SK-N-DZ (cell line): ENCODE data around the gene PDE7B.

ENCODE experiments used
- DNase-seq: peaks from one replicate; pipeline ENCODE4 v3.0.0-alpha.2; 2015; ENCODE audit warnings: low spot score

PDE7B gene

DNA sequence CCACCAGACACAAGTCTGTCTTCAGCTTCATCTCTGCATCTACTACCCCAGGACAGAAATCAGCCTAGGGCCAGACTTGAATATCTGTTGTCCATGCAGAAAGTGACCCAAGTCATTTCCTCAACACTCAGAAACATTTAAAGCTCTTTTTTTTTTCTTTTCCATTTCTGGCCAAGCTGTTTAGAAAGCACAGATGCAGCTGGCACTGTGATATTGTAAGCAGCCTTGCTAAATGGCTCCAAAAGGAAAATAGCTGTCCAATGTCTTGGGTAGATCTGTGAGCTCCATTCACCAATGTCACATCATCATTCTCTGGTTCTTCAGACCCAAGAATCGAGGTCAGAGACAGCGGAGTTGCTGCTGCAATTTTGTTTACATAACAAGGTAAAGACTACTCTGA lies 174.2 kb downstream of the PDE7B start:
- no peak for DNase-seq

DNA sequence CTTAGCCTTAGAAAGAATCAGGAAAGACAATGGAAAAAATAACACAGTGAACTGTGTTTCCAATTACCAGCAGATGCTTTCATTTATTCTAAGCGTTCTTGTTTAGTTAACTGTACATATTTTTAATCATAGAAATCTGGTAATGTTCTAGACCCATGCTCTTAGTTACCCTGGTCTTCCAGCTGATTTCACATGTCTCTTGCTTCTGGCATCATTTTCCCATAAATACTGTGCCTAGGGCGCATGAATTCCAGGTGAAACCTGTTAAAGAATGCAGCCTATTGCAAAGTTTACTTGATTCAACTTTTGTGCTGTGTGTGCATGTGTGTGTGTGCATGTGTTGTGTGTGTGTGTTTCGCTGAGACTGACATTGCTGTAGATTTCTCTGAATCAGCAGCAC lies 178.6 kb downstream of the PDE7B start:
- no peak for DNase-seq

DNA sequence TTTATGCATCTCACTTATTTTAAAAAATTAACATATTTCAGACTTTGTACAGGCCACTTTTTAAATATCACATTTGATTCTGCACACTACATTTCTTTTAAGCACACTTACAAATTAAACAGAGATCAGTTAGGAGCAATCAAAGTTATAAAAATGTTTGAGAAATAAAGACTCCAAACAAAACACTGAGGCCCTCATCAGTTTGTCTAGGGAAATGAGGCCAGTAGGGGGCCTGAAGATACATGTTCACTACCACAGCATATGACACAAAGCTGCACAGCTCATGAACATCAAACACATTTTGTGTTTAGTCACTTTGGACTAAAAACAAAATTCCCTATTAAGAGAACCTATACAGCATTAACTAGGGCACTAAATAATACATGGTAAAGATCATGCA lies 180.5 kb downstream of the PDE7B start:
- DNase-seq: no peak

DNA sequence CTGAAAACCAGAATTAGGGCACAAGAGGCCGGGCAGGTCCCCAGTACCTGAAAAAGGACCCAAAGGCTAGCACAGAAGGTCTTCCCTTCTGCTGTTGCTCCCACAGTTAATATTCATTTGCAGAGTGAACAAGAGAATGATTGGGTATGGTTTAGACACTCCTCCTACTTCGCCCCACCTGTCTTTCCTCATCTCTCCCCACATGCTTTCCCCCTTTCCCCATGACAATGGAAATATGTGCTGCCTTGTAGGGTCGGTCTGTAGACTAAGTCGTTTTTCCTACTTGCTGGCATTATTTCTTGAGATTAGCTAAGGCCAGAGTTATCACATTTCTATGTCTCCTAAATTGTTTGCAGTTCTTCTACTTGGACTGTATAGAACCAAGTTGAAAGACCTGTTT lies 181.9 kb downstream of the PDE7B start:
- DNase-seq: no peak

DNA sequence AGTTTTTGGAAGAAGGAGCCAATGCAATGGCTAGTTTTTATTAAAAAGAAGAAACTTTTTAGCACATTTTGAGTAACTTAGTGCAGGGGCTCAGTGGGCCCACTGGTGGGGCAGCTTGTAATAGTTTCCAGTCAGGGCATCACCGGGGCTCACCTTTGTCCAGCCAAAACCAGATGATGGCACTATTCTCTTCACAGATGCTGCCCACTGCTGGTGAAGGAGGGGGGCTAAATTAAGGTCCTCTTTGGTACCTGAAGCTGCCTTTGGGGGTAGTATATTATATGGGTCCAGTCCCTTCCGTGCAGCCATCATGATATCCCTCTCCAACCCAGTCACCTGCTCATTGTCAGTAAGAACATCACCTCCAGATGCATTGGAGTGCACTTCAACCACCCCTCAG lies 182.9 kb downstream of the PDE7B start:
- no peak for DNase-seq

DNA sequence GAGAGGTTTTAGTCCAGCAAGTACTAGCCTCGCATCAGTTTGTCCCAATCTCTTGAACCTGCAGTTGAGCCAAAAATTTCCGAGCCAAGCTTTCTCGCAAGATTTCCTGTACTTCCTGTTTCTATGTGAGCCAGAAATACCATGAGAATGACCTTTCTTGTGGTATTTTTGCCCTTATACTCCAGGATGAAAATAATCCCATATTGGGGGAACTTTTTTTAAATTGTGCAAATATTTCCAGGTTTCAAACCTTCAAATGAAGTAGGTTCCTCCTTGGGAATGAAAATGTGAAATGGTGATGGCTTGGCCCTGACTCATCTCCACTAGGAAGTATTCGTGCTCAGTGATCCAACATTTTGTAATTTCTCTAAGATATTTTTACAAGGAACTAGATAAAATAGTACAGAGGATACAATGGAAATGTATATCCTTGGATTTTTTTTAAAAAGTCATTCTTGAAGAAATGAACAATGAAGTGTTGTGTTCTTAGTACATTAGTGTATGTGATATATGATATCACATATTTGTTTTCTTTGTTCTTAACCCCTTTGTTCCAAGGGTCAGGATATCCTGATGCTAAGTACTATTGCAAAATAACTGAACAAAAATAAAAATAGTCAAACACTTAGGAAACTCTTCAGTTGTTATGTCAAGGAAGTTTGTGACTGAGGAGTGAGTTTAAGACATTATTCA lies 184.0 kb downstream of the PDE7B start:
- DNase-seq: no peak

DNA sequence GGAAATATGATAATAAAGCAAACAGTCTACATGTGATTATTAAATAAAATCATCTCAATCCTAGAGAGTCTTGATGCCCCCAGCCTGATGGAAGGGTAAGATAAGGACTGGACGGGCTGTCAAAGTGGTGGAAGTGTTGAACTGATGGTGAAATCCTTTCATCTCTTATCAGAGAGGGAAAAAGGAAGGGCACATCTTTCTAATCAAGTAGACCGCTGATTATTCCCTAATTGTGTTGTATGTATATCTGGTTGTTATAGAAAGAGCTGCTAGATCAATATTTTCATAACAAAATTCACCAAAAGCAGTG lies 184.5 kb downstream of the PDE7B start:
- DNase-seq: no peak

DNA sequence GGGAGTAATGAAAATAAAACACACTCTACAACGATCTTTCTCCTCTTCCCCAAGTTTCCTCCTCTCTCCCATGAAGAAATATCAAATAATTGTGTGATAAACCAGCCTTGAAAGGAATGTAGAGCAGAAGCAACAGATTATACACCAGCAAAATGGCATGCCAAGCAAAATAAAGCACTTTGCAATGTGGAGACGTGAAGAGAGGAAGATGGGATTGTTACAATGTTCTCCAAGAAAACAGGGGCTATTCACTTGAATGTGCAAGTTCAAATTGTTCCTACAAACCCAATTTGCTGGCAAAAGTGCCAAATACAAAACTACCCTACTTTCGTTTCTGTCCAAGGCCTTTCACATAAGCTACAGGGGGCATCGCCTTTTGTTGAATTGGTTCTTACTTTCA lies 185.1 kb downstream of the PDE7B start:
- DNase-seq: no peak

DNA sequence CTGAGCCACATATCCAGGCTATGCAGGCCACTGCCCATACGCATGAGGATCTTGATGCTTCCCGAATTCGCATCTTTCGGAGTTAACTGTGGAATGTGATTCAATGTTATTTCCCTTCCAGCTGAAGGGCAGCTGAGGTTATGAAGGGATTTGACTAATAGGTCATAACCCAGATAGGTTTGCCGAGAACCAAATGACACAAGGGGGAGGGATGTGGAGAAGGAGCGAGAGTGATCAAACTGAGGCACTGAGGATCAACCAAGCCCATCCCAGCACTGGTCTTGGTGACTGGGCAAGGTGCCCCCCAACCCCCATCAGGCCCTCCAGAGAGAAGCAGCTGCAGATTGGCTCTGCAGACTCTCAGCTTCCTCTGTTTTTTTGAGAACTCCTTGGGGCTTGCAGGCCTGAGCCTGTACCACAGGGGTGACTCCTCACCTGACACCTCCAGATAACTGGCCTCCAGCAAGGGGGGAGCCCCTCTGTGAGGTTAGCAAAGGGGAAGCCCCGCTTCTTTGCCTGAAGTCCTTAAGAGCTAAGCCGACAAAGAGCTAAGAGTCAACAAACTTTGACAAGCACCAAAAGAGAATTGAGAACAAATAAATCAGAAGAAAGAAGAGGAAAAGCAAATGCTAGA lies 185.9 kb downstream of the PDE7B start:
- no peak for DNase-seq

DNA sequence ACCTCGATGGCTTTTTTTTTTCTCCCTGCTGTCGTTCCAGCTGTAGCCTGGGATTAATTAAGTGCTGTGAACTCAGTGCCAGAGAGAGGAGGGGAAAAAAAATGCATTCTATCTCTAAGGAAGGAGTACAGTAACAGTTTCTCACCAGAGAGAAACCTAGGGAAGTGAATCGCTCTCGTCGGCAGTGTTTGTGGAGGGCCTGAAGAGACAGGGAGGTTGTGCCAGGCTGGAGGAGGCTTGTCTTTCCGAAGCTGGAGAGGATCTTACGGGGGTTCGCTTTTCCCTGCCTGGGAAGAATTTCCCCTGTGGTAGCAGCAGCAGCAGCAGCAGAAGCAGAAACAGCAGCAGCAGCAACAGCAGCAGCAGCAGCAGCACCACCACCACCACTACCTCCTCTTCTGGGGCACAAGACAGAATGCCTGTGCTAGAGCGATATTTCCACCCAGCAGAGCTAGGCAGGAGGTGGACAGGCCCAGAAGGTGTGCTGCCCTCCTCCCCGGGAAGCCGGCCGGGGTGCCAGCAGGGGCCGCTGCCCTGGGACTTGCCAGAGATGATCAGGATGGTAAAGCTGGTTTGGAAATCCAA lies 186.5 kb downstream of the PDE7B start:
- DNase-seq: peak; percentile 29

DNA sequence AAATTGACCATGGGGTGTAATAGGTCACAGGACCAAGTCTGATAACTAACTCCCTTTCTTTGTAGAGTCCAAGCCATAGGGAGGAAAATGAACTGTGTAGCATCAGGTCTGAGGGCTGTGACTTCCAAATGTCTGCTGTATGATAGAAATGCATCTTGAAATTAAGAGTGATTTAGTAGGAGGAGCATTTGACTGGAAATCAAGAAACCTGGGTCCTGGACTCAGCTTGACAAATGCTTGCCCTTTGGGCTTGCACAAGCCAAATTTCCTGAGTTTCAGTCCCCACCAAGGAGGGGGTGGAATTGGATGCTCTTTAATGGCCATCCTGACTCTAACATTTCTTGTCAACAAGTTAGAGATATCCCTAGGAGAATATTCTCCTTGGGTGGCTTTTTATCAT lies 187.0 kb downstream of the PDE7B start:
- DNase-seq: no peak

DNA sequence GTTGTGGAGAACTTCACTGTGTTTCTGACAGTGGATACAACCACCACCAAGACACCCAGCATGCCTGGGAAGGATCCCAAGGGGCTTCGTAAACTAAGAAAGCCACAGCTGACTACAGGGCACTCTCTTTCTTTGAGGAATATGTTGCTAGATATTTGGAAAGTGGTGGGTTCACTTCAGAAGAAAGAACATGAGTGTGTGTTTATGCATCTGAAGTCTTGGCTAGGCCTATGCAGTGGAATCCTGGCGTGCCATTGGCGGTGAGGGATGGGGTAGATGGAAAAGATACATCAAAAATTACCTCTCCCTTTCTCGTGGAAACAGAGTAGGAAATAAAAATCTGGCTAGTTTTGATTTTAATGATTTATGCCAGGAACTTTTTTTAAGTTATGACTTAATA lies 187.7 kb downstream of the PDE7B start:
- DNase-seq: no peak

DNA sequence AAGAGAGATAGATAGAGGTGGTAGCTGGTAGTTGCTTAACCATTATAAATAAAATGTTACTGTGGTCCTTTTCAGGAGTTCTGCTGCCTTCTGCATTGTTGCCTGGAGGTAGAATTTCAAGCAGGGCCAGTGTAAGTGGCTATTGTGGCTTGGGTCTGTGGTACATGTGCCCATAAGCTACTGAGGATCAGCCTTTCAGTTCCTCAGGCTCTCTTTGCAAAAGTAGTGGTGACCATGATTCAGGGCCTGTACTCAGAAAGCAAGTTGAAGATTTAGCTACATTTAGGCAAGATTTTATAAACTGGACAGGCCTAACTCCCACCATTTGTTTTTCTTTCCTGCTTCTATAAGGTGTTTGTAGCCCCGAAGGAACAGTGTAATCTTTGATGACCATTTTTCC lies 199.0 kb downstream of the PDE7B start:
- DNase-seq: no peak

DNA sequence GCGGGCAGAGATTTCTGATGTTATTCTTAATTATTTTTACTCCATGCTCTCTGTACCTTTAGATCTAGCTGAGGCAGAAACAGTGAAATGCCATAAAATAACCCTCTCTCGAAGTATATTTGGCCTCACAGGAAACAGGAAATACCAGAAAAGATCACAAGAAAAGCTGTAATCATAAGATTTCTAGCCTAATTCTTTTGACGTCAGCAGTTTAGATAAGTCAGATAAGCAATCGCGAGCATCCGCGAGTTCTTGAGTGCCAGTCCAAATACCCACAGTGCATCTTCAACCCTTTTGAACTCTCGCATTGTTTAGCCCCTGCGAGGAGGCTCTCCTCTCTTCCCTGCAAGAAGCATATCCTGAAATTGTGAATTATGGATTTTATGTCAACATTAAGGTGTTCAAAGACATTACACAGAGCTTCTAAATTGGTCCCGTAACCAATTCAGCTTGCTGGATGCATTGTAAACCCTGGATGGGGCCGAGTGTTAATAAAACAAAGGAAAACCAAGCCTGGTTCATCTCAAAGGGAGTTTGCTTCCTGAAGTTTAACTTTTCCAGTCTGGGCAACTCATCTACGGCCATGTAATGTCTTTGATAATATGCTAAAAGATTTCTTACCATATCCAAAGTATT lies 199.8 kb downstream of the PDE7B start:
- peak; percentile 68 for DNase-seq

DNA sequence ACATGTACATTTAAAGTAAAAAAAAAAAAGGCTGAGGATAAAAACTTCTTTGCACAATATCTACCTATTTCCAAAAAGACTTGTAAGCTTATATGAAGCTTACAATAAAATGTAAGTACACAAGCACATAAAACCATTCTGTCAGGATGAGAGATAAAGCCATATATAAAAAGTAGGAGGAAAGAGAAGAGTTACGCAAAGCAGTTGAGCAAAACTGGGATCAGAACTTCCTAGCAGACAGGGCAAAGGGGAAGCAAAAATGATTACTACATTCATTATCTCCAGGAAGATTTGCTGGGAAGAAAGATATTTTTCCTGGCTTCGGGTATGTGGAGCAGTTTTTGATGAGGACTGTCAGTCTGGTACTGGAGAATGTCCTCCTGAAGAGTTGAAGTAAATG lies 200.5 kb downstream of the PDE7B start:
- DNase-seq: no peak

DNA sequence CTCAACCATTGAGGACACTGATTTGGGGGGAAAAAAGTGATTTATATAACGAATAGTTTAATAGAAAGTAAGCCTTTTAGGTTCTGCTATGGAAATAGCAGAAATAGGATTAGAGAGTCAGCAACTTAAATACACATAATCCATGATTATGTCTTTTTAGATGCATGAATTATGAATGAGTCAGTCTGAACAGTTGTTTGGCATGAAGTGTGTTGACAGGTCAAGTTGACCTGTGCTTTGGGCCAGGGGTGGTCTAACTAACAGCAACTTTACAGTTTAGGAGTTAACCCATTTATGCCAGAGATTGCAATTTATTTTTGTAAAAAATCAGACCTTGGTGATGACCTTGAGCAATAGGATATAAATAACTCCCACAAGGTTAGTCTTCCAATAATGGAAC lies 207.4 kb downstream of the PDE7B start:
- no peak for DNase-seq

DNA sequence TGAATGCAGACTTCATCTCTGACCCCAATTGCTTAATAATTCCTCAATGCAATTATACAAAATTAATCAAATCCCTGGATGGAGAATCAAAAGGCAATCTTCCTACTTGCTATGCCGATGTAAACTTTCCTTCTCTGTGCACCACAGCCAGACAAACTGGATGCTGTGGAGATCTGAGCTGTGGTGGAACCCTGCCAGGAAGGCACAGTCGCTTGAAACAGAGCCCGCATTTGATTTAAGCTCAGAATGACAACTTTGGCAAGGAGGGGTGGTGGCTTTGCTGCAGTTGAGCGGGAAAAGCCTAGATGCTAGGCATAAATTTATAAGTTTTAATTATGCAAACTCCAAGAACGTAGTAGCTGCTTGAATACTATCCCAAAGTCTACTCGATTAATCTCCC lies 207.8 kb downstream of the PDE7B start:
- no peak for DNase-seq

DNA sequence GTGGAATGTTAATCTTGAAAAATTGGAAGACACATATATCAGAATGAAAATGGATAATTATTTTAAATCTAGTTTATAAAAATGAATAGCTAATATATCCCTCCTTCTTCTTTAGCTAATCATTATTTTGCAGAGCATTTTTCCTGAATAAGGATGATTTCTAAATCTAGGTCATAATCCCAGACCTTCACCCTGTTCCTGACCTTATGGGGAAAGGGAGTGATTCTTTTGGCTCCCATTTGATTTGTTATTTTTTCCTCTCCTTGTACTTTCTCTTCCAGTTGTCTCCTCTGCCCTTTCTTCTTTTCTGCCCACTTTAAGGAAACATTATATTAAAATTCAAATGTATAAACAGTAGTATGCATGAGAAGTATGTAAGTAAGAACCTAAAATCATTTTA lies 208.6 kb downstream of the PDE7B start:
- DNase-seq: no peak

DNA sequence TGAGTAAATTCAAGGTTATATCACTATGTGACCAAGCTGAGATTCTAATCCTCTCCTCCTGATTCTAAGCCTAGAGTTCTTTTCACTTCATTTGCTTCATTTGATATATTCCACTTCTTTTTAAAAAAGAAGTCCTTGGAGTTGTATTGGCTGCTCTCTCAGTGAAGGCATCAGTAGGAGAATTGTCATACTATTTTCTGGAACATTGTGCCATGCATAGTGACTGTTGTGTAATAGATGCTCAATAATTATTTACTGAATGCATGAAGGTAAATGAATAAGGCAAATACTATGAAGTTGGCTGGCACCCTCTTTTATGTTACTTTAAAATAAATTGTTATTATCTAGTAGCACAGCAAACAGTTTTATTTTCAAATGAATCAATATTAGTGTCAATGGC lies 209.3 kb downstream of the PDE7B start:
- DNase-seq: no peak

DNA sequence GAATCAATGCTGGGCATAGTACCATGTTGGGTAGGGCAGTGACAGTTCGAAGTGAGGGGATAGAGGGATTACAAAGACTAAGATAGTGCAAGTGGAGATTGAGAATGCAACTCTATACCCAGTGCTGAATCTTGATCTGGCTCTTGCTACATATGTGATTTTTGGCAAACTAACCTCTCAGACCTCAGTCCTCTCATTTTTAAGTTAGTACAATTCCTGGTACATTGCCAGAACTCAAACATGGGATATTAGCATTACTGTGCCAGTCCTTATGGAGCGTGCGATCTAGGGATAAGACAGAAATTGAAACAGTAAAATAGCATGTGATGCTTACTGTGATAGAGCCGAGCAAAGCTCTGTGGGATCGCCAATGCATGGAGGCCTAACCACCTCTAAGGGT lies 210.2 kb downstream of the PDE7B start:
- DNase-seq: no peak

DNA sequence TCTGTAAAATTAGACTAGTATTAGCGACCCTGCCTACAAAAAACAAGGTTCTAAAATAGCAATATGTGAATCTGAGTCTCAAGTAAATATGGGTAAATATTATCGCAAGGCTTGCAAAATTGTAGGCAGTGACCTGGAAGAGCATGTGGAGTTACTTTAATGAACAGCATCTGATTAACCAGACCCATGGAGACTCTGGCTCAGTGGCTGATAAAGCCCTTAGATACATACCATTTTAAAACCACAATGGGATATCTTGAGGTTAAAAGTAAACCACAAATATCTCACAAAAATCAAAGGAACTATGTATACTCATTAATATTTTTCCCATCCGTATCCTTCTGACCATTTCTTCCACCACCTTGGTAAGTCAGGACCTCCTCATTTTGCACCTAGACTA lies 211.6 kb downstream of the PDE7B start:
- DNase-seq: no peak

DNA sequence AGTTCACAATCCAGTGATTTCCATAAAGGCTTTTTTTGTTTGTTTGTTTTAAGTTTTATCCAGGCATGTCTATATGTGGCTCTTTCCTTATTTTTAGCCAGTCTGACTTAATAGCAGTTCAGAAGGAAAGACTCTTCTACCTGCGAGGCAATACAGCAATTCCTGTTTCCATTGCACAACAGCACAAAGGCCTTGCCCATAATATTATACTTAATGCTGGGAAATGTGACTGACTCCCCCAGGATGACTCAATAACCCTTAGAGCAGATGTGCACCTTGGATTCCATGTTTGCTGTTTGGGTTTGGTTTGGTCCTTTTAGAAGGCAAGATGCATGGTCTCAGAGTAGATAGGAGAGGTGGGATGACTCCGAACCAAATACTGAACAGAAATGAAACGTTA lies 214.5 kb downstream of the PDE7B start:
- no peak for DNase-seq

DNA sequence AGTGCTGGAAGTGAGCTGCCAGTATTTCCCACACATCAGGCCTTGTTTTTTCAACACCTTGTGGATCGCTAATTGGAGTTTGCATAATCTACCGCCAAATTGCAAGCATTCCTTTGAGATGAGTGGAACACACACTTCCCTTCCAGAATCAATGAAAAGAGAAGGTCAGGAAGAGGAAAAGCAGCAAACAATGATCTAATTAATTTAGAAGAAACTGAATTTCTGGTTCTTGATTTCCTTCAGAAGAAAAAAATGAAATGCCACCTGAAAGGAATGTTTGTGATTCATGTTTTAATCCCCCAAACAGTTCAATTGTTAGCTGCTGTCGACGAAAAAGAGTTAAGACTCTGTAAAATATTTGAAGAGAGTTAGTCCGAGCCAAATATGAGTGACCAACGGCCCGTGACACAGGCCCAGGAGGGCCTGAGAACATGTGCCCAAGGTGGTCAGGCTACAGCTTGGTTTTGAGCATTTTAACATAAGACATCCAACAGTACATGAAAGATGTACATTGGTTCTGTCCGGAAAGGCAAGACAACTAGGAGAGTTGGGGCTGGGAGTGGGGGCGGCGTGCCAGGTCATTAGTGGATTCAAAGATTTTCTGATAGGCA lies 216.3 kb downstream of the PDE7B start:
- no peak for DNase-seq
